DMS79 treated with DMSO at 0.1 percent for 48 hours (cell line): ENCODE results near the gene RAB44.

Experiments
- DNase-seq: peaks from one replicate; lab custom pipeline; 2025; lab: John Stamatoyannopoulos, UW

RAB44 gene

GRCh38 chr6:36752187-36752885 lies 54.7 kb downstream of the RAB44 start:
- peak; percentile 90 for DNase-seq

DNA sequence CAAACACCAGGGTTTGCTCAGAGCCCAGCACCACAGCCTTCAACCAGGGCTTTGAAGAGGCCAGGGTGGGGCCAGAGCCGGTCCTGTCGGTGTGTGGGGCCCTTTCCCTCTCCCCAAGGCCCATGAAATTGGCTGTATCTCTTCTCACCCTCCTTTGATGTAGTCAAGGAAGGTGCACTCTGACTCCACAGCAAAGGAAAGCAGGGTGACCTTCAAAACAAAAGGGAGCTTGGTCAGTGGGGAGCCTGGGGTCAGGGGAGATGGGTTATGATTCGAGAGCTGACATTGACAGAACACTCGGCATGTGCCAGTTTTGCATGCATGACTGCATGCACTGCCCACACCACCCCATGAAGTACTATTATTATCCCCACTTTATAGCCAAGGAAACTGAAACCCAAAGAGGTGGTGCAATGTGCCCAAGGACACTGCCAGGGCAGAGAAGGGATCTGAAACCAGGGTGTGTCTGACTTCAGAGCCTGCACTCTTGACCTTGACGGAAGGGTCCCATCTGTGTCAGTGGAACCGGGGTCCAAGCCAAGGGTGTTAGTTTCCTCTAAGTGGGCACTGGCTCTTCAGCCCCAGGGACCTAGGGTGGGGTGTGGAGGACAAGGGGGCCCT lies 55.4 kb downstream of the RAB44 start:
- peak; percentile 25 for DNase-seq

- DNase-seq = peak; percentile 54
Observed at GRCh38 chr6:36753671-36754405, 56.2 kb downstream of the RAB44 start.

GRCh38 chr6:36754582-36755434 lies 57.2 kb downstream of the RAB44 start:
- DNase-seq = peak; percentile 61

- DNase-seq = no peak
Observed at GRCh38 chr6:36755435-36756348, 58.1 kb downstream of the RAB44 start.

GRCh38 chr6:36756786-36757185 lies 59.2 kb downstream of the RAB44 start:
- no peak for DNase-seq

- no peak for DNase-seq
Observed at GRCh38 chr6:36757206-36757605, 59.6 kb downstream of the RAB44 start.

DNA sequence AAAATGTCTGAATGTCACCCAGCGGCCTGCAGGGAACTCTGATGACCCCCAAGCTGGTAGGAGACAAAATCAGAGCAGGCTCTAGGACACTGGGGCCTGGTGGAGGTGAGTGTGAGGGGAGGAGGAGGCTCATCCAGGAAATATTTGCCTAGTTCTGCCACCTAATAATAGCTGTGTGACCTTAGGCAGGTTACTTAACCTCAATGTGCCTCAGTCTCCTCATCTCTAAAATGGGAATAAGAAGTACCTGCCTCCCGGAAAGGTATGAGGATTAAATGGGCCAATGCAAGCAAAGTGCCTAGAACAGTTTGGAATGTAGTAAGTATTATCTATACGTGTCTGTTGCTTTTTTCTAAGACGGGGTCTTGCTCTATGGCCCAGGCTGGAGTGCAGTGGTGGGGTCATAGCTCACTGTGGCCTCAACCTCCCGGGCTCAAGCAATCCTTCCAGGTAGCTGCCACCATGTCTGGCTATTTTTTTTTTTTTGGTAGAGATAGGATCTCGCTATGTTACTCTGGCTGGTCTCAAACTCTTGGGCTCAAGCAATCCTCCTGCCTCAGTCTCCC lies 60.4 kb downstream of the RAB44 start:
- DNase-seq = no peak

DNA sequence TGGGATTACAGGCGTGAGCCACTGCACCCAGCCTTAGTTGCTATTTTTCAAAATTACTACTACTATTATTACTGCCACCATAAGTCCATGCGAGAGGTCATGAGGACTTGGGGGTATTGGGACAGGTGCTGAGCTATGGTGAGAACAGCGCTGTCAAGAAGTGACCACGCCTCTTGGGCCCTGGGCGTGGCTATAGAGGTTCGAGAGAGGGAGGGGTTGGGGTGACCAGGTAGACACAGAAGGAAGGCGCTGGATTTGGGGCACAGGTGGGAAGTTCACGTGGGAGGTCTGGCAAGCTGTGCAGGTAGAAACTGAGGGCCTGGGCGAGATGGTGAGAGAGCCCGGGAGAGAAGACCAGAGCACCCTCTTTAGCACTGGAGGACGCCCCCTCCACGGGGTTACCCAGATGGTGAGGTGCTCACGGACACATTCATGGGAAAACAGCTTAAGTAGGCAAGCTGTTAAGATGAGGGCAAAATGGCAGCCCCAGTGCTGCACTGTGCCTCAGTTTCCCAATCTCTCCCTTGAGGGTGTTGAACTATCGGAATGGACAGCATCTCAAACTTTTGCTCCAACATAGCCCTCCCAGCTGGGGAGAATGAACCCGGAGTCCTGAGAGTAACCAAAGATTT lies 61.0 kb downstream of the RAB44 start:
- no peak for DNase-seq

GRCh38 chr6:36759148-36759759 lies 61.6 kb downstream of the RAB44 start:
- DNase-seq = peak; percentile 75

DNA sequence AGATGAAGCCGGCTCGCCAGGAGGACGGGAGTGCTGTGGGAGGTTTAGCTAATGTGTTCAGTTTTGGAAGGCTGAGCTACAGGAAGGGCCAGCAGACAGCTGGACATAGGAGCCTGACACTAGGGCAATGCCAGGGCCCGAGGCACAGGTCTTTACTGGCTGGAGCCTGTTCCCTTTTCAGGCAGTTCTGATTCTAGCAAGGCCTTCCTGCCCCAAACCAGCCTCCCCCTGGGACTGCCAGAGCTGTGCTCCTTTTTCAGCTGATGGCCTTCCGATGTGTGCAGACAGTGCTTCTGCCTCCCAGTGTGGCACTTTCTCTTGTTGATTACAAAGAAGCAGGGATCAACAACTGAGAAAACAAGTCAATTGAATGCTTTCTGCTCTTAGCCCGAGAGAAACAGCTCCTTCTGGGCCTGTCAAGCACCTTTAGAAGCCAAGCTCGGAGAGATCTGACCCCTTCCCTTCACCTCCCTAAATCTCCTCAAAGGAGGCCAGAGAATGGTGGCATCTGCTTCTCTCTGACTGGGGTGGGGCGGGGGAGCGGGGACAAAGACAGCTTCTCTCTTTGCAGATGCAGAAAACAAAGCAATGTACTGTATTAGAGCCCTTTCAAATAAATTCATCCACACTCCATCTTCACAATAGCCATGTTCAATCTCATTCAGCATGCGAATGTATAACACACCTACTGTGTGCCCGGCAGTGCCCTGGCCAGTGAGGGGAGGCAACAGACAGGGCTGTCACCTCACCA lies 63.2 kb downstream of the RAB44 start:
- no peak for DNase-seq

- DNase-seq = no peak
Observed at GRCh38 chr6:36762123-36762522, 64.5 kb downstream of the RAB44 start.

- DNase-seq = no peak
Observed at GRCh38 chr6:36765190-36765589, 67.6 kb downstream of the RAB44 start.

- peak; percentile 65 for DNase-seq
Observed at GRCh38 chr6:36765594-36766398, 68.2 kb downstream of the RAB44 start.

DNA sequence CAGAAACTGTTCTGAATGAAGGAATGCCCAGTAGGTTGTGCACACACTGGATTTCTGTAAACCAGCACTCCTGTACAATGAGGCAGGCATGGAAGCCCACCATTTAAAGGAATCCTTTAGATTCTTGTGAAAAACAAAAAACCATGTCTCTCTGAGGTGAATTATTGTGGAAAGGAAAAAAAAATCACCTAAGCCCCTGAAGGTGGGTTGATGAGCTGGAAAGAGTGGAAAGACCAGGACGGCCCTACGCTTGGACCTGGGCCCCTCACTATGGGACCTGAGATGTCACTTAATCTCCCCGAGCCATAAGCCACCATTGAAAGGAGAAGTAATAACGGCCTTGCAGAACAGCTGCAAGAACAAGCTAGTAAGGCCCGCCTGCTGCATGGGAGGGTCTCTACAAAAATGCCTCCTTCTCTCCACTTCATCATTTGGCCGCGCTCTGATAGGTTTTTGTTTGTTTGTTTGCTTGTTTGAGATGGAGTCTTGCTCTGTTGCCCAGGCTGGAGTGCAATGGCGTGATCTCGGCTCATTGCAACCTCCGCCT lies 68.8 kb downstream of the RAB44 start:
- DNase-seq = no peak

- DNase-seq = no peak
Observed at GRCh38 chr6:36769183-36769675, 71.6 kb downstream of the RAB44 start.

DNA sequence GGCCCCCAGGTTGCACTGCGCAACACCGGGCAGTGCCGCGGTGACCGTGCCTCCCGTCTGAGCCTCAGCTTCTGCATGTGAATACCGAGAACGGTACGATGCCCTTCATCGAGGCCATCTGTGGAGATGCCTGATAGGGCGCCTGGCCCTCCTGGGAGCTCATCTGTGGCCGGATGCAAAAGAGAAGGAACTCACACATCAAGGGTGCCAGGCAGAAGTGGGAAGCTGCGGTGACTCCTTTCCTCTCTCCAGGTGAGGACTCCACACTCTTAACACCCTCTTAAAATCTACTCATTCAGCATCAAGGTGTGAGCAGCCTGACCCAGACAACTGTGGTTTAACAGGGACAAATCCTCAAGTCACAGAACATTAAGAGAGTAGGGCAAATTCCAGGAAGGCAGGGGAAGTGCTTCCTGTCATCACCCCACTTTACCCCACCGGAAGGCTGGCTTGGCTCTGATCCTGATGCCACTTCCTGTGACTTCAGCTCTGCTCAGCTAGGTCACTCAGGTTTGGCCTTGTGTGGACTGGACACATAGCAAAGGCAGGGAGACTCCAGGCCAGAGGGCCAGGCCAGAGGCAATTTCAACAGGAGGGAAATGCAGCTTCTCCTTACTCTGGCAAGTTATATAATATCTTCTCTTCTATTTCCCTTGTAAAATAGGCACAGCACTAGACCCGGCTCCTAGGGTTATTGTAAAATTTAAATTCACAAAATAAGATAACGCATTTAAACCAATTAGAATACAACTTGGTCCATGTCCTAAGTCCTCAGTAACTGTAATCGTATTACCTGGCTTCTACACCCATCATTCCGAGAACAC lies 72.3 kb downstream of the RAB44 start:
- no peak for DNase-seq
